Measurements from ENCODE around the gene TFDP2.

GRCh38 chr3:141930801-141931200, 218.5 kb downstream of the TFDP2 start:
- TF ChIP-seq OTX1 (CRISPR knock-in tag; IDR thresholded peaks at IDR 0.05) (no peak), ZFX (CRISPR knock-in tag; IDR thresholded peaks at IDR 0.05) (no peak), EGR1 (conservative IDR thresholded peaks at IDR 0.05) (no peak), SIN3A (IDR thresholded peaks at IDR 0.05; ENCODE audit: borderline replicate concordance in 2 of 2, control insufficient read depth in 1 of 2, low read depth in 2 of 2, low read length in 2 of 2) (no peak), NR1H2 (CRISPR knock-in tag; IDR thresholded peaks at IDR 0.05) (no peak), HNRNPL (IDR thresholded peaks at IDR 0.05; ENCODE audit: low read depth, low read length) (no peak), EP300 (IDR thresholded peaks at IDR 0.05; ENCODE audit: low read length) (no peak), POLR2AphosphoS5 (IDR thresholded peaks at IDR 0.05; ENCODE audit: control insufficient read depth, insufficient read depth, low read depth, low read length) (no peak), HDGF (IDR thresholded peaks at IDR 0.05) (no peak), EHMT2 (IDR thresholded peaks at IDR 0.05) (no peak), USF1 (CRISPR knock-in tag; IDR thresholded peaks at IDR 0.05) (no peak)
- TF ChIP-seq, protein P1, sequence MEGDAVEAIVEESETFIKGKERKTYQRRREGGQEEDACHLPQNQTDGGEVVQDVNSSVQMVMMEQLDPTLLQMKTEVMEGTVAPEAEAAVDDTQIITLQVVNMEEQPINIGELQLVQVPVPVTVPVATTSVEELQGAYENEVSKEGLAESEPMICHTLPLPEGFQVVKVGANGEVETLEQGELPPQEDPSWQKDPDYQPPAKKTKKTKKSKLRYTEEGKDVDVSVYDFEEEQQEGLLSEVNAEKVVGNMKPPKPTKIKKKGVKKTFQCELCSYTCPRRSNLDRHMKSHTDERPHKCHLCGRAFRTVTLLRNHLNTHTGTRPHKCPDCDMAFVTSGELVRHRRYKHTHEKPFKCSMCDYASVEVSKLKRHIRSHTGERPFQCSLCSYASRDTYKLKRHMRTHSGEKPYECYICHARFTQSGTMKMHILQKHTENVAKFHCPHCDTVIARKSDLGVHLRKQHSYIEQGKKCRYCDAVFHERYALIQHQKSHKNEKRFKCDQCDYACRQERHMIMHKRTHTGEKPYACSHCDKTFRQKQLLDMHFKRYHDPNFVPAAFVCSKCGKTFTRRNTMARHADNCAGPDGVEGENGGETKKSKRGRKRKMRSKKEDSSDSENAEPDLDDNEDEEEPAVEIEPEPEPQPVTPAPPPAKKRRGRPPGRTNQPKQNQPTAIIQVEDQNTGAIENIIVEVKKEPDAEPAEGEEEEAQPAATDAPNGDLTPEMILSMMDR (IDR thresholded peaks at IDR 0.05 in 2 of 3, conservative IDR thresholded peaks at IDR 0.05 in 1 of 3; ENCODE audit: insufficient read depth in 2 of 3, low read depth in 1 of 3, low read length in 3 of 3), result no peak

Measured in K562 (cell line).